ENCODE measurements around the gene TPX2. TPM values are rescaled to one million over a fixed set of nuclear protein-coding genes. Genes with fewer than 3 reads are reported as not detected.

Gene TPX2
- total RNA-seq, 6 experiments from 2014 or later, result 0.56 to 8.3 (median 2.8) TPM

GRCh38 chr20:31751126-31751525 lies 12.0 kb downstream of the TPX2 start:
- Histone ChIP-seq H3K27me3 (no peaks in the 10 kb centered on the region), H3K36me3 (no peaks in the 10 kb centered on the region), H3K4me3 (no peak overlapping the region), H3K27ac (no peak overlapping the region), H3K4me1 (peaks cover 0 to 22% (median 9%) of the 10 kb centered on the region in 4 donors), H3K9me3 (no peaks in the 10 kb centered on the region)
- intact Hi-C loops (cut with DNase I), result no loop called here
- TF ChIP-seq CTCF (IDR thresholded peaks at IDR 0.05) (no peak), POLR2A (IDR thresholded peaks at IDR 0.05) (no peak)
- no peak for DNase-seq
- 67% methylated on average over 1 of the region's 1 CpG for WGBS (ENCODE audit: insufficient coverage, low coverage, low lambda C conversion rate, missing lambda C conversion rate)
- ATAC-seq, result no peak

- TF ChIP-seq CTCF (IDR thresholded peaks at IDR 0.05) (no peak), POLR2A (IDR thresholded peaks at IDR 0.05) (no peak)
- ATAC-seq, result no peak
These were observed 18.2 kb downstream of the TPX2 start for GRCh38 chr20:31757254-31757653.

GRCh38 chr20:31758521-31758920 lies 19.4 kb downstream of the TPX2 start:
- Histone ChIP-seq H3K4me3 (no peak overlapping the region), H3K36me3 (no peaks in the 10 kb centered on the region), H3K27me3 (no peaks in the 10 kb centered on the region), H3K9me3 (no peaks in the 10 kb centered on the region), H3K4me1 (peaks cover 0 to 2% (median 0%) of the 10 kb centered on the region in 4 donors), H3K27ac (no peak overlapping the region)
- WGBS (ENCODE audit: insufficient coverage, low coverage, low lambda C conversion rate, missing lambda C conversion rate), result 64% methylated on average over 4 of the region's 4 CpGs
- DNase-seq, result no peak
- intact Hi-C loops (cut with DNase I), result no loop called here
- no peak for TF ChIP-seq CTCF (IDR thresholded peaks at IDR 0.05)
- no peak for TF ChIP-seq POLR2A (IDR thresholded peaks at IDR 0.05)
- ATAC-seq, result peak in 1 of 4 donors; percentile 47

More at GRCh38 chr20:31757254-31757653, 18.2 kb downstream of the TPX2 start:
- H3K4me1 ChIP-seq, result peaks cover 0 to 2% (median 0%) of the 10 kb centered on the region in 4 donors
- no peak overlapping the region for H3K27ac ChIP-seq
- H3K36me3 ChIP-seq, result no peaks in the 10 kb centered on the region
- no peaks in the 10 kb centered on the region for H3K9me3 ChIP-seq
- intact Hi-C loops (cut with DNase I), result no loop called here
- no peaks in the 10 kb centered on the region for H3K27me3 ChIP-seq
- DNase-seq, result no peak
- H3K4me3 ChIP-seq, result no peak overlapping the region
- WGBS (ENCODE audit: insufficient coverage, low coverage, low lambda C conversion rate, missing lambda C conversion rate), result 86% methylated on average over 3 of the region's 3 CpGs

GRCh38 chr20:31758991-31759390 lies 19.9 kb downstream of the TPX2 start:
- H3K27me3 ChIP-seq, result no peaks in the 10 kb centered on the region
- no peak overlapping the region for H3K27ac ChIP-seq
- no peaks in the 10 kb centered on the region for H3K9me3 ChIP-seq
- H3K36me3 ChIP-seq, result no peaks in the 10 kb centered on the region
- H3K4me3 ChIP-seq, result no peak overlapping the region
- ATAC-seq, result no peak
- H3K4me1 ChIP-seq, result peaks cover 0 to 2% (median 0%) of the 10 kb centered on the region in 4 donors
- TF ChIP-seq POLR2A (IDR thresholded peaks at IDR 0.05), result no peak
- no peak for TF ChIP-seq CTCF (IDR thresholded peaks at IDR 0.05)
- intact Hi-C loops (cut with DNase I), result no loop called here
- DNase-seq, result no peak
